Activated CD8-positive, alpha-beta memory T cell treated with anti-CD3 and anti-CD28 coated beads, Interleukin-2, amount 50 U/mL, for 24 hours (primary cell): ENCODE results near the gene TPO.

Experiments
- DNase-seq: peaks from one replicate; pipeline ENCODE4 v3.0.0-alpha.2; 2020; ENCODE audit errors: extremely low read depth

TPO gene

GRCh38 chr2:1584051-1584531 is 170.8 kb downstream of the TPO start:
- no peak for DNase-seq

- no peak for DNase-seq
Measured at GRCh38 chr2:1584691-1585485, 171.6 kb downstream of the TPO start.

DNA sequence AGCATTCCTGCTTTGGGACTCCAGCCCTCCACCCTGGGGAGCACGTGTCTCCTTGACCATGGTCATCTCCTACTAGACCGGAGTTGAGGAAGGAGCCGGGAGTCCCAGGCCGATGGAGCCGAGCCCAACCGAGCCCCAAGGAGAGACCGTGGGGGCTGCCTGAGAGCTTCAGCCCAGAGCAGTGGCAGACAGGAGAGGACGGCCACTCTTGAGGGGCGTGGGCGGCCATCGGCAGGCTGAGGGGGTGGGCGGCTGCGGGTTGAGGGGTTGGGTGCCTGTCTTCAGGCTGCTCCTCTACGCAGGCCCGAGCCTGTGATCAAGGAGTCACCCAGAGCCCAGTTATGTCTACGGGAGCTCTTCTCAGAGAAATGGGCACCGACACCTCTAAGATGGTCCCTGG is 172.4 kb downstream of the TPO start:
- no peak for DNase-seq

GRCh38 chr2:1586251-1586922 is 173.1 kb downstream of the TPO start:
- DNase-seq = no peak

- DNase-seq = no peak
Measured at GRCh38 chr2:1586923-1587840, 173.9 kb downstream of the TPO start.

DNA sequence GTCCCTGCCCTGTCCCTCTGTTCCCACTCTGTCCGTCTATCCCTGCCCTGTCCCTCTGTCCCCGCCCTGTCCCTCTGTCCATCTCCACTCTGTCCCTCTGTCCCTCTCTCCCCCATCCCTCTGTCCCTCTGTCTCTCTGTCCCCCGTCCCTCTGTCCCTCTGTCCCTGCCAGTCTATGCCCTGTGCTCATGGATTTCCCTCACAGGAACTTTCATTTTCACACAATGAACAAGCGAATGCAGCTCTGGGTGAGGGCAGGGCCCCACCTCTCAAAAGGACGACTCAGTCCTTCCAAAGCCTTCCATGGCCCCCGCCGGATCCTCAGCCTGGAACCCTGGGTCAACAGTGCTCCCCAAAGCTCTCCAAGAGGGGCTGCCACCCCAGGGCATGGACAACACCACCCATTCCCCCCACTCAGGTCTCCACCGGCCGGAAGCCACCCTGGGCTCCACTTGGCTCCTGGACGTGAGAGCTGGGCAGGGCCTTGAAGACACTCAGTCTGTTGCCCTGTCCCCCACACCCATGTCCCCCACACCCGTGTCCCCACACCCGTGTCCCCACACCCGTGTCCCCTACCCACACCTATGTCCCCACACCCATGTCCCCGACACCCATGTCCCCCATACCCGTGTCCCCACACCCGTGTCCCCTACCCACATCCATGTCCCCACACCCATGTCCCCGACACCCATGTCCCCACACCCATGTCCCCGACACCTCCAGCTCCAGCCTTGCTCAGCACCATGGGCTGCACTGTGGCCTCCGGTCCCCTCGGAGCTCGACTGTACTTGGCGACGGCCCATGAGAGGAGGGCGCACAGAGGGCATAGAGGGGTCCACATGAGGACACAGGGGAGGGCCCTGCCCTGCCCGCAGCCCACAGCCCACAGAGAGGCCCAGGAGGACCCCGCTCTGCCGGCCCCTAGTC is 175.1 kb downstream of the TPO start:
- no peak for DNase-seq

DNA sequence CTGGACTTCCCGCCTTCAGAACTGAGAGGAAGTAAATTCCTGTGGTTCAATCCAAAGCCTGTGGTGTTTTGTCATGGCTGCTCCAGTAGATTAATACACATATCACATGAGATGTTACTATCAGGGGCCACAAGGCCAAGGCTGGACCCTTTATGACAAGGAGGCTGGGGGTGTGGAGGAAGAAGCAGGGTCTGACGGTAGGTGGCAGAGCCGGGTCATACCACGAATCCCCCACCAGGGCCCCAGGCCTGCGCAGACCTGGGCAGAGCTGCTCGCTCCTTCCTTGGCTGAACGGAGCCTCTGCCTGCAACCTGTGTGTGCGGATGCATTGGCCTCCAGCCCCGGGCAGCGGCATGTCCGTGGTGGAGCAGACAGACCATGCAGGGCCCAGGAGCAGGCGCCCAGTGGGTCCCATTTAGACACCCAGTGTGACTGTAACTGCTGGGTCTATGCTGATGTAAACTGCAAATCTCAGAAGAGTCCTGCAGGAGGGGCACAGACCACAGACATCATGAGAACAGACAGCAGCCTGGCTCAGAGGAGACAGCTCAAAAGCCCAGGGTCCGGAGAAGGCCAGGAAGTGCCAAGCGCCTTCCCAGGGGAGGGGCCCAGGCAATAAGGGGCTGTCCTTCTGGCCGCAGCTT is 175.8 kb downstream of the TPO start:
- DNase-seq = no peak

DNA sequence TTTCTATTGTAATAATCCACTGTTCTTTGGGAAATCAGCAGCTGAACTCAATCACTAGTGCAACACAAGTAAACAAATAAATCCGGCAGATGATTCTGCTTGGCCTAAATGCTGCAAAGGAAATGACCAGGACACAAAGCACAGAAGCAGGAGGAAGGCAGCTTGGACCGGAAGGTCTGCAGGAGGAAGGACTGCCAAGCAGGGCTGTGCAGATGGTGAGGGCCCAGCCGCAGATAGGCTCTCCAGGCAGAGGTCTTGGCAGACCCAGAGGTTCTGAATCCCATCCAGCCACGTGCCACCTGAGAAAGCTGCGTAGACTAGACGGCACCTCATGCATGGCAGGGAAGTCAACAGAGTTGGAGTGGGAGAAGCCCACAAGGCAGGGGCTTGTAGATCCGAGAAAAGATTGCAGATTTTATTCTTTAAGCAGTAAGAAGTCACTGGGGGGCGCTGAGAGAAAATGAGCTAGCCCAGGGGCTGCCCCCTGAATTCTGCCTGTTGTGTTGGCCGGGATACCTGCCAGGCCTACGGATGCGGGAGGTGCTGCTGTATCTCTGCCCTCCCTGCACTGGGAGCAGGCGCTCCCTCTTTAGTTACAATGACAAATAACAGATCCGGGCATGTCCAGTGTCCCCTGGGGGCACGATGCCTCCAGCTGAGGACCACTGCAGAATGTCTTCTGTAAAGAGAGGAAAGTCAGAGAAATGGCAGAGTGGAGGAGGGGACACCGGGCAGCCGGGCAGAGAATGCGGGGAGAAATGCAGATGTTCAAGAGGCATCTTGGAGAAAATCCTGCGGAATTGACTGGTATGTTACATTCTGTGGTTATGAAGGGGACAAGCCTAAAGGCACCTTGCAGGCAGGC is 177.6 kb downstream of the TPO start:
- DNase-seq = no peak

GRCh38 chr2:1591461-1591770 is 178.2 kb downstream of the TPO start:
- DNase-seq = no peak
